HG03432 (cell line): ENCODE data around the gene COPRS.
"Not testable (repeated sequence)": the region's sequence is repeated elsewhere in the genome, so short reads cannot be mapped to it uniquely, and the experiment has no call there.

Experiments
- ATAC-seq: cut with Tn5 transposase; IDR thresholded peaks from one replicate; pipeline ENCODE4 v1.9.1; 2021; ENCODE audit warnings: mild to moderate bottlenecking, moderate library complexity; ENCODE audit not compliant: unreplicated experiment

The COPRS gene

GRCh38 chr17:31809876-31810275, 49.2 kb downstream of the COPRS start:
- not testable (repeated sequence) for ATAC-seq

DNA sequence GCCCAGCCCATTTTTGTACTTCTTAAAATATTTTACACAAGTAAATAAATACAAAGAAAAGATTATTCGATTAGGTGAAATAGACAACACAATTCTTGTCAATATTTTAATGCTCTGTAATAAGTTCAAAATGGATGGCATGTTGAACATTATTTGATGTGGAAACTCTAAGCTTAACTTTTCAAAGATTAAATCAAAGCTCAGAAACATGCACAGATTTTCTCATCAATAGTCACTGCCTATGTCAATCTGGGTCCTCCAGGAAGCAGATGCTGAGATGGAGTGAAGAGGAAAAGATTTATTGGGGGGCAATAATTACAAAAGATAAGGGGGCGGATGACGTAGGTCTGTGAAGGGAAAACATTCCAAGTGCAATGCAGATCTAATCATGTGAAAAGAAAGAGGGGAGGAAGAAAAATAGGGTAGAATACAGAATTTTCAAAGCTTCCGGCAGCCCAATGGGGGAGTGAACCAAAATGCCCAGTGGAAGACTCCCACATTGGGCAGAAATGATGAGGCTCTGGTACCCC, 50.5 kb downstream of the COPRS start:
- no peak for ATAC-seq

DNA sequence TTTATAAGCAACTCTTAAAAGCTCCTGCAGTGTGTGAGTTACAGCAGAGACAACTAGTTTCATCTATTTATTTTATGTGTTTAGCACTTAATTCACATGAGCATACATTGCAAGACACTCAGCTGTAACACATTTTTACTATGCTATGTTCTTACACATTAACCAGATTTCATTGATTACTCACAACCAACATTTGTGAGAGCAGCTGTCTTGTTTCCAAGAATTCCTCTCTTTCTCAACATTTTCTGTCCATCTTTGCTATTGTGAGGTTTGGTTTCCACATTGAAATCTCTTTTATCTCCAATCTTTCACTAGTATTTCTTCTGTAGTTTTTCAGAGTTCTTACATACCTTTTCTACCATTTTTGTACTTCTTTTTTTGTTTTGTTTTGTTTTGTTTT, 51.2 kb downstream of the COPRS start:
- ATAC-seq: no peak

DNA sequence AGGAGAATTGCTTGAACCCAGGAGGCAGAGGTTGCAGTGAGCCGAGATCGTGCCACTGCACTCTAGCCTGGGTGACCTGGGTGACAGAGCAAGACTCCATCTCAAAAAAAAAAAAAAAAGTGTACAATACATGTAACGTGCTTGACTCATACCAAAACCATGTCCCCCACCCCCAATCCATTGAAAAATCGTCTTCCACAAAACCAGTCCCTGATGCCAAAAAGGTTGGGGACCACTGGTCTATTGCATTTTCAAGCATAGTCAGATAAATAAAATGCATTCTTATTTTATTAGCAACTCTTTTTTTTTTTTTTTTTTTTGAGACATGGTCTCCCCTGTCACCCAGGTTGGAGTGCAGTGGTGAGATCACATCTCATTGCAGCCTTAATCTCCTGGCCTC, 52.1 kb downstream of the COPRS start:
- no peak for ATAC-seq

GRCh38 chr17:31803494-31804213, 55.4 kb downstream of the COPRS start:
- no peak for ATAC-seq

DNA sequence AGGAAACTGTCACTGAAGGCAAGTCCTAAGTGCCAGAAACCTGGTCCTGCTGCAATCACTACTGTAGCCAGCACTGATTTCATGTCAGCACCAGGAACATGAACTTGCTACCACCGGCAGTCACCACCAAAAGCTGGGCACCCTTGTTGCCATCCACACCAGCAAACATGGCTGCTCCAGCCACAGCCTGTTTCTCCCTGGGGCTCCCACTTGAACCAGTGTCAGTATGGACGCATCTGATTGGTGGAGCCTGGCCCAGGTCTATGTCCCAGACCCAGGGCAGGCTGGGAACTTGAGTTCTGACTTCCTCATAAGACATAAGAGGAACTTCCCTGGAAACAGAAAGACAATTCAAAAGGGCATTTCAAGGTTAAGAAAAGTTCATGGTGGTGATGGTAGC, 56.5 kb downstream of the COPRS start:
- ATAC-seq: no peak
